SK-N-SH (cell line): ENCODE results near the gene S100A7.

Experiments
- CTCF ChIP-seq: fragments of 200-600 bp; sonication (generic); IDR thresholded peaks from 2 replicates; pipeline ENCODE4 v1.6.1; 2017; ENCODE audit warnings: antibody characterized with exemption, mild to moderate bottlenecking, moderate library complexity
- REST ChIP-seq: IDR thresholded peaks from 2 replicates; pipeline ENCODE4 v1.6.1; 2012; ENCODE audit warnings: mild to moderate bottlenecking, low read depth, low read length, moderate library complexity

DNA sequence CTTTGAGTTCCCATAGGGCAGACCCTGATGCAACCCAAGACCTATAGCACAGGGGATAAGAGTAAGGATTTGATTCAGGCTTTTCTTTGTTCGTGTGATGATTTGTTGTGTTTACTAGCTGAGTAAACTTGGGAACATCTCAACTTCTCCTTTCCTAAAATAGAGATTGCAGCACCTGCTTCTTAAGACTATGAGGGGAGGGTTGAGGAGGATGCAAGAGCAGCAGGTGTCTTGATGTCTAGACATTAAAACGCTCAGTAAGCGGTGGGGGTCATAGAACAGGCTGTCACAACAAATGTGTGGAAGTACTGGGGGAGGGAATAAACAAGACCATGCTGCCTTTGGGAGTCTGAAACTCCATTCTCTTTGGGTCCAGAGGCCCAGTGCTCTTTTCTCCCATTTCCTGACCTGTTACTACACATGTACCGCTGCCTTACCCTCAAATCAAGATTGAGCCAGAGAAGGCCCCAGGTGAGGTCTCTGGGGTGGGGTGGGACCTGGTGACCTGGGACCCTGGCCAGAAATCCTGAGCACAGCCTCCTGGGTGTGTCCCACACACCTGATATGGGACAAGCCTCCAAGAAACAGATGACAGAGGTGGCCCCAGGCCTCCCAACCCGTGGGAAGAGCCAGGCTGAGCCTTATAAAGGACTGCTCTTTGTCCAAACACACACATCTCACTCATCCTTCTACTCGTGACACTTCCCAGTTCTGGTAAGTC lies 44.4 kb downstream of the S100A7 start, which contains the start of gene S100A7A:
- no peak for TF ChIP-seq CTCF
- TF ChIP-seq REST: no peak
